HG03139 (cell line): Measurements from ENCODE around the gene GLIS1.

ENCODE experiments used
- ATAC-seq: cut with Tn5 transposase; IDR thresholded peaks from one replicate; pipeline ENCODE4 v1.9.1; 2021; ENCODE audit not compliant: unreplicated experiment

Gene GLIS1

GRCh38 chr1:53553734-53554509, 185.0 kb downstream of the GLIS1 start:
- no peak for ATAC-seq

GRCh38 chr1:53552981-53553733, 185.8 kb downstream of the GLIS1 start:
- ATAC-seq = no peak

- no peak for ATAC-seq
Observed at GRCh38 chr1:53552146-53552861, 186.7 kb downstream of the GLIS1 start.

- ATAC-seq = no peak
Observed at GRCh38 chr1:53551428-53551995, 187.5 kb downstream of the GLIS1 start.

- ATAC-seq = no peak
Observed at GRCh38 chr1:53550201-53550741, 188.7 kb downstream of the GLIS1 start.

- ATAC-seq = no peak
Observed at GRCh38 chr1:53549781-53550180, 189.2 kb downstream of the GLIS1 start.

GRCh38 chr1:53549287-53549686, 189.7 kb downstream of the GLIS1 start:
- ATAC-seq = no peak

- ATAC-seq = no peak
Observed at GRCh38 chr1:53548031-53548491, 190.9 kb downstream of the GLIS1 start.

GRCh38 chr1:53547231-53547790, 191.7 kb downstream of the GLIS1 start:
- ATAC-seq = no peak

- ATAC-seq = no peak
Observed at GRCh38 chr1:53546409-53547155, 192.4 kb downstream of the GLIS1 start.

GRCh38 chr1:53545663-53546408, 193.1 kb downstream of the GLIS1 start:
- no peak for ATAC-seq

GRCh38 chr1:53544728-53545515, 194.0 kb downstream of the GLIS1 start:
- no peak for ATAC-seq

GRCh38 chr1:53543778-53544695, 194.9 kb downstream of the GLIS1 start:
- ATAC-seq = no peak

- ATAC-seq = no peak
Observed at GRCh38 chr1:53543130-53543777, 195.7 kb downstream of the GLIS1 start.

GRCh38 chr1:53542551-53542950, 196.4 kb downstream of the GLIS1 start:
- no peak for ATAC-seq

GRCh38 chr1:53541761-53542550, 197.0 kb downstream of the GLIS1 start:
- ATAC-seq = no peak
